ENCODE measurements around the gene CYFIP1.

GRCh38 chr15:22908830-22909229, 71.3 kb downstream of the CYFIP1 start:
- TF ChIP-seq POLR2A (IDR thresholded peaks at IDR 0.05; ENCODE audit: low read depth, low read length) = no peak
- TF ChIP-seq TAF1 (IDR thresholded peaks at IDR 0.05; ENCODE audit: borderline replicate concordance, low read depth, low read length) = no peak
- no peak for TF ChIP-seq POLR2AphosphoS5 (IDR thresholded peaks at IDR 0.05; ENCODE audit: low read depth, low read length)
